H1 (cell line): ENCODE measurements around the gene SCAF1. TPM values are rescaled to one million over a fixed set of nuclear protein-coding genes. Genes with fewer than 3 reads are reported as not detected.

ENCODE experiments used
- CTCF ChIA-PET: fragments of 300-600 bp; sonication (Branson Sonifier 250); formaldehyde crosslinking; loops from one replicate; lab custom pipeline; 2021; ENCODE audit not compliant: partially characterized antibody; lab: Charles Lee
- POLR2A ChIA-PET: fragments of 300-600 bp; sonication (Branson Sonifier 250); formaldehyde crosslinking; loops from one replicate; lab custom pipeline; 2021; ENCODE audit warnings: inconsistent platforms; ENCODE audit not compliant: partially characterized antibody; lab: Charles Lee
- DNase-seq, 2 experiments: peaks; one replicate each; pipeline versions ENCODE4 v3.0.0 to v3.0.0-alpha.2; 2010 to 2022; ENCODE audit warnings: low spot score in 2 of 2, low read depth in 1 of 2, mixed read lengths in 1 of 2
- FAIRE-seq: peaks from 2 replicates; lab custom pipeline; 2011; peaks lifted over from hg19 to GRCh38; lab: Jason Lieb, UNC
- H2AFZ ChIP-seq: 2 replicates; pipeline ENCODE4 v1.8.1; 2012; ENCODE audit warnings: low read length, inconsistent platforms
- H2AK5ac ChIP-seq: 2 replicates; pipeline ENCODE4 v1.6.1; 2013; ENCODE audit warnings: low read depth, low read length
- H2BK120ac ChIP-seq: replicated peaks from 2 replicates; pipeline ENCODE3; 2013; ENCODE audit warnings: low read depth, low read length, inconsistent platforms
- H2BK12ac ChIP-seq: 2 replicates; pipeline ENCODE4 v1.6.1; 2013; ENCODE audit warnings: low read depth, low read length
- H2BK15ac ChIP-seq: 2 replicates; pipeline ENCODE4 v1.6.1; 2013; ENCODE audit warnings: low read length
- H2BK20ac ChIP-seq: 2 replicates; pipeline ENCODE4 v1.6.1; 2013; ENCODE audit warnings: low read length
- H2BK5ac ChIP-seq: 2 replicates; pipeline ENCODE4 v1.6.1; 2013; ENCODE audit warnings: low read depth, low read length
- H3K14ac ChIP-seq: 2 replicates; pipeline ENCODE4 v1.6.1; 2013; ENCODE audit warnings: inconsistent platforms; ENCODE audit not compliant: insufficient read length
- H3K18ac ChIP-seq: 2 replicates; pipeline ENCODE4 v1.6.1; 2013; ENCODE audit warnings: low read length; ENCODE audit errors: extremely low read depth
- H3K23ac ChIP-seq: 2 replicates; pipeline ENCODE4 v1.6.1; 2013; ENCODE audit warnings: inconsistent platforms; ENCODE audit not compliant: insufficient read length
- H3K23me2 ChIP-seq: 2 replicates; pipeline ENCODE4 v1.6.1; 2013; ENCODE audit warnings: low read depth, low read length
- H3K27ac ChIP-seq: 2 replicates; pipeline ENCODE4 v1.6.1; 2011; ENCODE audit warnings: low read depth, low read length, inconsistent platforms
- H3K27me3 ChIP-seq, 4 experiments: replicated peaks in 1 of 4; 1 replicate in 1 of 4; 2 replicates in 3 of 4; pipeline versions ENCODE4 v1.6.1 to v1.8.1; 2011 to 2013; ENCODE audit warnings: low read length in 3 of 4, mild to moderate bottlenecking in 3 of 4, inconsistent platforms in 2 of 4, mixed read lengths in 2 of 4, moderate library complexity in 1 of 4; ENCODE audit not compliant: control insufficient read depth in 3 of 4, insufficient read depth in 3 of 4; ENCODE audit errors: extremely low read depth in 1 of 4
- H3K36me3 ChIP-seq, 4 experiments: 2 replicates each; pipeline versions ENCODE4 v1.6.1 to v1.8.1; 2011 to 2013; ENCODE audit warnings: mild to moderate bottlenecking in 4 of 4, low read length in 3 of 4, moderate library complexity in 2 of 4, control low read depth in 1 of 4, inconsistent platforms in 1 of 4; ENCODE audit not compliant: insufficient read depth in 4 of 4, control insufficient read depth in 2 of 4
- H3K4ac ChIP-seq: replicated peaks from 2 replicates; pipeline ENCODE3; 2013; ENCODE audit warnings: low read length, low read depth, mixed read lengths, inconsistent platforms; ENCODE audit not compliant: insufficient read length
- H3K4me1 ChIP-seq, 4 experiments: replicated peaks in 1 of 4; 1 replicate in 1 of 4; 2 replicates in 3 of 4; pipeline versions ENCODE4 v1.6.1 to v1.8.1; 2011 to 2013; ENCODE audit warnings: low read length in 3 of 4, inconsistent platforms in 2 of 4, mixed read lengths in 1 of 4; ENCODE audit not compliant: insufficient read depth in 4 of 4, control insufficient read depth in 3 of 4
- H3K4me2 ChIP-seq, 2 experiments: 2 replicates each; pipeline versions ENCODE4 v1.6.1 to v1.8.1; 2011 to 2013; ENCODE audit warnings: low read depth in 2 of 2, low read length in 2 of 2, control low read depth in 1 of 2, inconsistent platforms in 1 of 2, mild to moderate bottlenecking in 1 of 2; ENCODE audit not compliant: insufficient read depth in 1 of 2
- H3K4me3 ChIP-seq, 4 experiments: fragments of 200-600, 300-600 bp in 1 of 4; sonication (generic), shearing (Covaris generic), sonication (Bioruptor Twin) in 1 of 4; 2 replicates each; pipeline versions ENCODE4 v1.5.1 to v1.8.1; 2011 to 2016; ENCODE audit warnings: low read length in 4 of 4, low read depth in 3 of 4, control low read depth in 2 of 4, inconsistent platforms in 2 of 4, mild to moderate bottlenecking in 2 of 4, mixed read lengths in 1 of 4, moderate library complexity in 1 of 4; ENCODE audit not compliant: insufficient read depth in 2 of 4; ENCODE audit errors: extremely low read depth in 1 of 4
- H3K56ac ChIP-seq: replicated peaks from 2 replicates; pipeline ENCODE3; 2013; ENCODE audit warnings: low read depth, mild to moderate bottlenecking, mixed read lengths, low read length, inconsistent platforms; ENCODE audit not compliant: insufficient read length
- H3K79me1 ChIP-seq: 2 replicates; pipeline ENCODE4 v1.6.1; 2013; ENCODE audit warnings: low read depth, low read length, control low read depth
- H3K79me2 ChIP-seq, 2 experiments: 2 replicates each; pipeline versions ENCODE4 v1.6.1 to v1.8.1; 2012 to 2013; ENCODE audit warnings: low read length in 2 of 2, mild to moderate bottlenecking in 2 of 2, inconsistent platforms in 1 of 2; ENCODE audit not compliant: insufficient read depth in 2 of 2, control insufficient read depth in 1 of 2
- H3K9ac ChIP-seq, 4 experiments: replicated peaks in 1 of 4; 1 replicate in 1 of 4; 2 replicates in 3 of 4; pipeline versions ENCODE4 v1.6.1 to v1.8.1; 2011 to 2013; ENCODE audit warnings: low read depth in 3 of 4, low read length in 3 of 4, control low read depth in 2 of 4, mild to moderate bottlenecking in 2 of 4, moderate library complexity in 2 of 4, inconsistent platforms in 1 of 4; ENCODE audit errors: extremely low read depth in 1 of 4
- H3K9me3 ChIP-seq, 2 experiments: 2 replicates each; pipeline versions ENCODE4 v1.6.1 to v1.8.1; 2012 to 2013; ENCODE audit warnings: mild to moderate bottlenecking in 2 of 2, moderate library complexity in 2 of 2, control low read depth in 1 of 2, inconsistent platforms in 1 of 2, low read depth in 1 of 2, low read length in 1 of 2, mixed read lengths in 1 of 2; ENCODE audit not compliant: insufficient read depth in 2 of 2
- H4K20me1 ChIP-seq, 2 experiments: replicated peaks in 1 of 2; 2 replicates each; pipeline versions ENCODE3 to v1.8.1; 2011 to 2013; ENCODE audit warnings: inconsistent platforms in 2 of 2, low read length in 2 of 2, mild to moderate bottlenecking in 1 of 2; ENCODE audit not compliant: insufficient read depth in 2 of 2, control insufficient read depth in 1 of 2
- H4K5ac ChIP-seq: 2 replicates; pipeline ENCODE4 v1.6.1; 2013; ENCODE audit warnings: low read length, low read depth, mixed read lengths, inconsistent platforms; ENCODE audit not compliant: insufficient read length
- H4K8ac ChIP-seq: 2 replicates; pipeline ENCODE4 v1.8.0; 2013; ENCODE audit warnings: mild to moderate bottlenecking, moderate library complexity, low read length, inconsistent platforms; ENCODE audit not compliant: insufficient read depth; ENCODE audit errors: extremely low read depth
- H4K91ac ChIP-seq: replicated peaks from 2 replicates; pipeline ENCODE3; 2013; ENCODE audit warnings: low read length, mixed read lengths, inconsistent platforms; ENCODE audit not compliant: insufficient read length
- BCL11A ChIP-seq, 2 experiments: IDR thresholded peaks; one replicate each; pipeline ENCODE4 v1.6.1; 2011; ENCODE audit warnings: low read depth in 2 of 2, low read length in 2 of 2, mild to moderate bottlenecking in 2 of 2
- CHD1 ChIP-seq: IDR thresholded peaks from 2 replicates; pipeline ENCODE4 v1.6.1; 2012; ENCODE audit warnings: low read depth, low read length, improper control_type of control experiment
- CREB1 ChIP-seq: IDR thresholded peaks from 2 replicates; pipeline ENCODE4 v1.6.1; 2012; ENCODE audit warnings: inconsistent platforms
- EGR1 ChIP-seq: IDR thresholded peaks from 2 replicates; pipeline ENCODE4 v1.6.1; 2011; ENCODE audit warnings: low read depth, low read length, borderline replicate concordance
- EZH2 ChIP-seq: fragments of 200-600 bp; sonication (generic); IDR thresholded peaks from 2 replicates; pipeline ENCODE4 v1.7.1; 2012; ENCODE audit warnings: low read depth, mild to moderate bottlenecking, moderate library complexity, low read length, inconsistent platforms; ENCODE audit not compliant: severe bottlenecking
- FOSL1 ChIP-seq: IDR thresholded peaks from 2 replicates; pipeline ENCODE4 v1.6.1; 2011; ENCODE audit warnings: mild to moderate bottlenecking, low read depth, low read length, moderate library complexity; ENCODE audit not compliant: insufficient read depth
- KDM1A ChIP-seq: fragments of 200-600, 300-600 bp; sonication (generic); IDR thresholded peaks from 2 replicates; pipeline ENCODE4 v1.7.1; 2016; ENCODE audit warnings: mild to moderate bottlenecking, low read length, borderline replicate concordance
- KDM4A ChIP-seq: IDR thresholded peaks from one replicate; pipeline ENCODE4 v1.7.1; 2012; ENCODE audit warnings: low read depth, mild to moderate bottlenecking, moderate library complexity, low read length, inconsistent platforms; ENCODE audit not compliant: severe bottlenecking
- MAX ChIP-seq: IDR thresholded peaks from 2 replicates; pipeline ENCODE4 v1.6.1; 2012; ENCODE audit warnings: inconsistent platforms
- POU5F1 ChIP-seq: IDR thresholded peaks from 2 replicates; pipeline ENCODE4 v1.6.1; 2011; ENCODE audit warnings: low read depth, mild to moderate bottlenecking, low read length, moderate library complexity
- SAP30 ChIP-seq: fragments of 300-600 bp; sonication (generic); IDR thresholded peaks from 2 replicates; pipeline ENCODE4 v1.7.1; 2012; ENCODE audit warnings: low read length, moderate library complexity, mild to moderate bottlenecking, inconsistent platforms; ENCODE audit not compliant: insufficient read depth, insufficient replicate concordance
- SIRT6 ChIP-seq: IDR thresholded peaks from one replicate; pipeline ENCODE4 v1.7.1; 2012; ENCODE audit warnings: low read length, inconsistent platforms
- TAF7 ChIP-seq: optimal IDR thresholded peaks from 2 replicates; pipeline ENCODE3; 2011; ENCODE audit warnings: low read depth, mild to moderate bottlenecking, inconsistent platforms, low read length, moderate library complexity, borderline replicate concordance
- TCF12 ChIP-seq: IDR thresholded peaks from 2 replicates; pipeline ENCODE4 v1.6.1; 2011; ENCODE audit warnings: low read depth, mild to moderate bottlenecking, low read length
- WGBS, 2 experiments: shearing (Covaris generic) in 1 of 2; methylation state at CpG; one replicate each; pipeline versions ENCODE4 v1.1.6 to v1.1.7; 2013 to 2015; ENCODE audit warnings: low lambda C conversion rate in 2 of 2, mixed read lengths in 2 of 2, inconsistent platforms in 1 of 2, low coverage in 1 of 2, missing lambda C conversion rate in 1 of 2; ENCODE audit not compliant: insufficient replicate concordance in 2 of 2, insufficient coverage in 1 of 2, insufficient read length in 1 of 2; ENCODE audit errors: extremely low coverage in 1 of 2, missing lambda C conversion rate in 1 of 2; 5-methylcytosine and 5-hydroxymethylcytosine counted together
- polyA plus RNA-seq, 7 experiments: library from polyadenylated mRNA; depleted of rRNA in 3 of 7; stranded (reverse) in 5 of 7; unstranded in 2 of 7; fragments of >200 nt in 5 of 7; fragments of 200-250 nt in 2 of 7; gene quantifications; 1 replicate in 5 of 7; 2 replicates in 1 of 7; 4 replicates in 1 of 7; pipeline versions ENCODE4 v1.2.1 to v1.2.3, GENCODE V29; 2011 to 2013; ENCODE audit warnings: missing spikeins in 2 of 7, mixed read lengths in 2 of 7
- total RNA-seq: library from RNA; stranded (reverse); fragmentation: NEBNext Ultra II Directional; extraction: Animal tissue kit (Norgen Biotek cat#: 25700); gene quantifications from 2 replicates; pipeline ENCODE4 v1.2.1, GENCODE V29; 2021

SCAF1 gene
- total and polyA plus RNA-seq, 2 of the 8 experiments (the other 6 are each of a cell fraction or from before 2014, with no cell fraction given): 9.7 to 81.7 TPM

- no peak overlapping the region for H4K91ac ChIP-seq
- H3K9me3 ChIP-seq: no peaks in the 10 kb centered on the region
- no peak overlapping the region for H3K14ac ChIP-seq
- H3K4me2 ChIP-seq: no peak overlapping the region
- H4K20me1 ChIP-seq: peaks cover 17 to 26% of the 10 kb centered on the region in 2 experiments
- H2BK12ac ChIP-seq: no peak overlapping the region
- H2BK15ac ChIP-seq: no peak overlapping the region
- FAIRE-seq: no peak
- H3K56ac ChIP-seq: no peak overlapping the region
- H3K4ac ChIP-seq: no peak overlapping the region
- no peak overlapping the region for H2AFZ ChIP-seq
- no peak overlapping the region for H3K27ac ChIP-seq
- peaks cover 15 to 65% (median 37%) of the 10 kb centered on the region in 4 experiments for H3K36me3 ChIP-seq
- no peak overlapping the region for H2BK120ac ChIP-seq
- WGBS, 2 experiments: 97% methylated on average over 4 of the region's 4 CpGs; no CpG with 5 or more reads in 1 of the 2 experiments
- H2BK5ac ChIP-seq: no peak overlapping the region
- no peak overlapping the region for H2AK5ac ChIP-seq
- no peak overlapping the region for H3K23ac ChIP-seq
- no peak overlapping the region; the same call in 1 of the 2 replicates for H4K8ac ChIP-seq
- ChIA-PET CTCF (interaction anchor here (0.7 to 1.5 kb wide), 4 partner anchors 8 to 600 kb away, joined by 3 to 6 read pairs (median 3); no protein-coding TSS in a partner anchor), POLR2A (interaction anchor here (37.8 to 50.7 kb wide), 2 partner anchors 11 kb away, joined by 840 read pairs; partner anchors contain the start of genes PRR12, RRAS and SCAF1)
- no peak overlapping the region; a peak in 1 of 7 replicates for H3K9ac ChIP-seq
- H3K4me3 ChIP-seq: no peak overlapping the region
- no peak for DNase-seq
- peaks cover 12% of the 10 kb centered on the region for H3K79me1 ChIP-seq
- H3K27me3 ChIP-seq: no peaks in the 10 kb centered on the region
- H4K5ac ChIP-seq: no peak overlapping the region
- no peak overlapping the region for H3K18ac ChIP-seq
- peaks cover 0 to 47% of the 10 kb centered on the region in 2 experiments; a peak in 2 of 4 replicates for H3K79me2 ChIP-seq
- H3K23me2 ChIP-seq: no peaks in the 10 kb centered on the region
- H2BK20ac ChIP-seq: no peak overlapping the region
- no peaks in the 10 kb centered on the region for H3K4me1 ChIP-seq
- TF ChIP-seq EZH2 (no peak), KDM4A (no peak), TCF12 (no peak), EGR1 (no peak), FOSL1 (no peak), TAF7 (no peak), MAX (no peak), POU5F1 (no peak), KDM1A (no peak), CREB1 (no peak), SAP30 (no peak), CHD1 (no peak), BCL11A (IDR thresholded peaks at IDR 0.05; ENCODE audit: low read depth in 2 of 2, low read length in 2 of 2) (no peak), SIRT6 (no peak)
Observed at GRCh38 chr19:49613374-49613773, 28.6 kb upstream of the SCAF1 start.
